ENCODE data around the gene STK24.

The STK24 gene

DNA sequence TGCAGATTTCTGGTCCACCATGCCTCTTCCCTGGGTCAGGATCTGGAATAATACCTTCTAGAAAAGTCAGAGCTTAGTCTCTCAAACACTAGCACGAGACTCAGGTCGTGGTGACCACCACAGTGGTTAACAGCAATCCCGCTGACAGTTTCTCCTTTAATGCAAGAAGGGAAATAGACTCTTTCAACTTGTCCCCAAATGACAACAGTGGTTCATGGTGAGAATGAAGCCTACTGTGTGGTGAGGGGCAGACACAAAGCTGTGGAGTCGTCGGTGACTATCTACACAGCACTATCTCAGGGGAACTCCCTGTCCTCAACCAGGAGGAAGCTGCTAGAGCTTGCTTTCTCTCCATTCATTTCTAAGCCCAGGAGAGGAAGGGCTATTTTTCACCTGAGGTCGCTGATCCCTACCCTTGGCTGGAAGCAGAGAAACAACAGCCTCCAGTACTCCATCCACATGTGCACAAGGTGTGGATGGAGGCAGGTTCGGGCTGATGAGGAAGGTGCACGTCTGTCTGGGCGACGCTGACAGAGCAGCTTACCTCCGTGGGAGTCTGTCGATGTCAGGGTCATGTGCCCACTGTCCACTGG lies 72.4 kb downstream of the STK24 start:
- Histone ChIP-seq H3K9me2 (replicated peaks; ENCODE audit: low read depth, low read length) (no peaks in the 10 kb centered on the region), H4K20me1 (ENCODE audit: insufficient read depth, low read length, poor library complexity, severe bottlenecking) (peaks cover 65% of the 10 kb centered on the region), H3K9ac (ENCODE audit: low read depth, low read length, poor library complexity, severe bottlenecking) (no peak overlapping the region), H3K9me3 (ENCODE audit: insufficient read depth, low read depth, low read length) (no peaks in the 10 kb centered on the region), H3K36me3 (ENCODE audit: insufficient read depth, low read length) (peaks cover 11% of the 10 kb centered on the region; the same call in 1 of the 2 replicates), H3K4me2 (ENCODE audit: low read depth, low read length, poor library complexity, severe bottlenecking) (no peak overlapping the region), H3K27me3 (ENCODE audit: insufficient read depth, low read length, poor library complexity, severe bottlenecking) (no peaks in the 10 kb centered on the region), H3F3A (ENCODE audit: low read depth) (no peaks in the 10 kb centered on the region), H2AFZ (ENCODE audit: low read length) (no peak overlapping the region), H3K4me1 (ENCODE audit: insufficient read depth, low read length, poor library complexity, severe bottlenecking) (peaks cover 39% of the 10 kb centered on the region), H3K4me3 (ENCODE audit: low read length, poor library complexity, severe bottlenecking) (no peak overlapping the region), H3K79me2 (ENCODE audit: insufficient read depth, low read length) (peaks cover 99% of the 10 kb centered on the region)
- TF ChIP-seq, protein P1, sequence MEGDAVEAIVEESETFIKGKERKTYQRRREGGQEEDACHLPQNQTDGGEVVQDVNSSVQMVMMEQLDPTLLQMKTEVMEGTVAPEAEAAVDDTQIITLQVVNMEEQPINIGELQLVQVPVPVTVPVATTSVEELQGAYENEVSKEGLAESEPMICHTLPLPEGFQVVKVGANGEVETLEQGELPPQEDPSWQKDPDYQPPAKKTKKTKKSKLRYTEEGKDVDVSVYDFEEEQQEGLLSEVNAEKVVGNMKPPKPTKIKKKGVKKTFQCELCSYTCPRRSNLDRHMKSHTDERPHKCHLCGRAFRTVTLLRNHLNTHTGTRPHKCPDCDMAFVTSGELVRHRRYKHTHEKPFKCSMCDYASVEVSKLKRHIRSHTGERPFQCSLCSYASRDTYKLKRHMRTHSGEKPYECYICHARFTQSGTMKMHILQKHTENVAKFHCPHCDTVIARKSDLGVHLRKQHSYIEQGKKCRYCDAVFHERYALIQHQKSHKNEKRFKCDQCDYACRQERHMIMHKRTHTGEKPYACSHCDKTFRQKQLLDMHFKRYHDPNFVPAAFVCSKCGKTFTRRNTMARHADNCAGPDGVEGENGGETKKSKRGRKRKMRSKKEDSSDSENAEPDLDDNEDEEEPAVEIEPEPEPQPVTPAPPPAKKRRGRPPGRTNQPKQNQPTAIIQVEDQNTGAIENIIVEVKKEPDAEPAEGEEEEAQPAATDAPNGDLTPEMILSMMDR (conservative IDR thresholded peaks at IDR 0.05; ENCODE audit: low read length) = no peak
- no peak for TF ChIP-seq EZH2phosphoT487 (IDR thresholded peaks at IDR 0.05; ENCODE audit: borderline replicate concordance)

DNA sequence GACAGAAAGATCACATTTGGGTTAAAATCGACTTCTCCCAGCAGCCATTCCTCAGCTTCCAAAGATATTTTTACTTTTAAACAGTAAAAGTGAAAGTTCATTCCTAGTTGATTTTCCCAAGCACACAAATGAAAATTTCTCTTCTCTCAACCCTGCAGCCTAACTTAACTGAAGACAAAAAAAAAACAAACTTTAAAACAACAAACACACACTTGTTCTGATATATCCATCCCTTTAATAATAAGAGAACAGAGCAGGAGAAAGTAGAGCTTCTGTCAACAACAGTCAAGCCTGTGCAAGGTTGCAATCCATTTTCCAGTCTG lies 72.9 kb downstream of the STK24 start:
- H3K4me2 ChIP-seq (ENCODE audit: low read depth, low read length, poor library complexity, severe bottlenecking) = no peak overlapping the region
- no peak overlapping the region for H3K9ac ChIP-seq (ENCODE audit: low read depth, low read length, poor library complexity, severe bottlenecking)

DNA sequence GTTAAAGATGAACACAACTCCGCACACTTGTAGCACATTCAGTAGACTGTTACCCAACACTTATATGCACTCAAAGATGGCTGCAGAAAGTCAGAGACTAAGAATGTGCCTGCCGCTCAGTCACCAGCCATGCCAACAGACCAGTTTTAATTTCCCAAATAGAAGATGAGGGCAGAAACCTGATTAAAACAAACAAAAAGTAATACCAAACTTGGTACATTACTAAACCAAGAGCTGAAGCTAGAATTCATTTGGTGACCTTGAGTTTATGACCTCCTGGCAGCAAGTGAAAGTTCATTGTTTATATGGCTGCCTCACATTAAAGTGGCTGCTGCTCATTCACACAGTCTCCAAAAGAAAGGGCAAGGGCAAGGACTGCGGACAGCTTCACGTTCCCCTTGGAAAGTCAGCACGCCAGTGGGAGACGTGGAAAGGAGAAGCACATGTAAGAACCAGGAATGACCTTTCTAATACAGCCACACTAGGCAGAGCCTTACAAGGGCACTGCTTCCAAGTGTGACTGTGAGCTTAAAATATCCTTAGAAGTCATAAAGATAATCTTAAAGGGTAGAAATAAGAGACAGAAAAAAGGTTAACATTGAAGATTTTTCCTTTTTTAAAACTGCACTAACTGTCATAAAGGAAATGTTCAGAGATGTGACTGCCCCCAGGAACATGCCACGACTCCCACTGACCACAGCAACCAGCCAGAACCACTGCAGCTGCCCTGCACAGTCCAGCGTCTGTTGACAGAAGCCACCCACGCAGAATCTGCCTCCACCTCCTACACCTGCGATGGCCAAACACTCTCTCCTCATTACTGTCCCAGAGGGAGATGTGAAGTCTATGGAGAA lies 73.5 kb downstream of the STK24 start:
- Histone ChIP-seq H3K79me2 (ENCODE audit: insufficient read depth, low read length) (peaks cover 99% of the 10 kb centered on the region), H2AFZ (ENCODE audit: low read length) (no peak overlapping the region), H4K20me1 (ENCODE audit: insufficient read depth, low read length, poor library complexity, severe bottlenecking) (peaks cover 64% of the 10 kb centered on the region), H3K4me1 (ENCODE audit: insufficient read depth, low read length, poor library complexity, severe bottlenecking) (peaks cover 28% of the 10 kb centered on the region), H3K9me3 (ENCODE audit: insufficient read depth, low read depth, low read length) (no peaks in the 10 kb centered on the region), H3K36me3 (ENCODE audit: insufficient read depth, low read length) (peaks cover 16% of the 10 kb centered on the region; the same call in 1 of the 2 replicates), H3K4me2 (ENCODE audit: low read depth, low read length, poor library complexity, severe bottlenecking) (no peak overlapping the region), H3K27me3 (ENCODE audit: insufficient read depth, low read length, poor library complexity, severe bottlenecking) (no peaks in the 10 kb centered on the region), H3K9ac (ENCODE audit: low read depth, low read length, poor library complexity, severe bottlenecking) (no peak overlapping the region), H3F3A (ENCODE audit: low read depth) (no peaks in the 10 kb centered on the region), H3K4me3 (ENCODE audit: low read length, poor library complexity, severe bottlenecking) (no peak overlapping the region), H3K9me2 (replicated peaks; ENCODE audit: low read depth, low read length) (no peaks in the 10 kb centered on the region)
- no peak for TF ChIP-seq EZH2phosphoT487 (IDR thresholded peaks at IDR 0.05; ENCODE audit: borderline replicate concordance)
- TF ChIP-seq, protein P1 (conservative IDR thresholded peaks at IDR 0.05; ENCODE audit: low read length) = no peak

More for the DNA sequence above, 72.9 kb downstream of the STK24 start:
- H3K9me2 ChIP-seq (replicated peaks; ENCODE audit: low read depth, low read length) = no peaks in the 10 kb centered on the region
- peaks cover 12% of the 10 kb centered on the region; the same call in 1 of the 2 replicates for H3K36me3 ChIP-seq (ENCODE audit: insufficient read depth, low read length)
- H3K4me3 ChIP-seq (ENCODE audit: low read length, poor library complexity, severe bottlenecking) = no peak overlapping the region
- H3K79me2 ChIP-seq (ENCODE audit: insufficient read depth, low read length) = peaks cover 99% of the 10 kb centered on the region
- no peak for TF ChIP-seq EZH2phosphoT487 (IDR thresholded peaks at IDR 0.05; ENCODE audit: borderline replicate concordance)
- TF ChIP-seq, protein P1 (conservative IDR thresholded peaks at IDR 0.05; ENCODE audit: low read length) = no peak
- no peaks in the 10 kb centered on the region for H3F3A ChIP-seq (ENCODE audit: low read depth)
- H3K27me3 ChIP-seq (ENCODE audit: insufficient read depth, low read length, poor library complexity, severe bottlenecking) = no peaks in the 10 kb centered on the region
- no peak overlapping the region for H2AFZ ChIP-seq (ENCODE audit: low read length)
- peaks cover 34% of the 10 kb centered on the region for H3K4me1 ChIP-seq (ENCODE audit: insufficient read depth, low read length, poor library complexity, severe bottlenecking)
- no peaks in the 10 kb centered on the region for H3K9me3 ChIP-seq (ENCODE audit: insufficient read depth, low read depth, low read length)
- peaks cover 64% of the 10 kb centered on the region for H4K20me1 ChIP-seq (ENCODE audit: insufficient read depth, low read length, poor library complexity, severe bottlenecking)

Measured in Loucy (cell line).